NCI-H2171 (cell line): ENCODE measurements around the gene ITCH.

Experiments used
- DNase-seq: peaks from one replicate; lab custom pipeline; 2025; lab: John Stamatoyannopoulos, UW

ITCH gene

DNA sequence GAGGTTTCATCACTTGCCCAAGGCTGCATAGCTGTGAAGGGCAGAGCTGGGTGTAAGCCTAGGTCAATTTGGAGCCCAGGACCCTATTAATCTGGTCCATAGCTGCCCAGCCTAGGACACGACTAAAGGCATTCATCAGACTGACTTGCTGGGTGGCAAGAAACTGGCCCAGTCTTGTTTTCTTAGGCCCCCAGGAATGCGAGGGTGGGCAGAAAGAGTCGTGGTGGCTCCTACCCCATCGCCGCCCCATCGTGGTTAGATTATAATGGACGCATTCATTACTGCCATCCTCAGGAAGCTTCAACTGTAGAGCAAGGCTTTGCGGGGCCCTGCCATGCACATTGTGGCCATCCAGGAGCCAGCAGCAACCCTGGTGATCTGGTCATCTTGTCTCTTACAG lies 169.2 kb downstream of the ITCH start:
- no peak for DNase-seq

DNA sequence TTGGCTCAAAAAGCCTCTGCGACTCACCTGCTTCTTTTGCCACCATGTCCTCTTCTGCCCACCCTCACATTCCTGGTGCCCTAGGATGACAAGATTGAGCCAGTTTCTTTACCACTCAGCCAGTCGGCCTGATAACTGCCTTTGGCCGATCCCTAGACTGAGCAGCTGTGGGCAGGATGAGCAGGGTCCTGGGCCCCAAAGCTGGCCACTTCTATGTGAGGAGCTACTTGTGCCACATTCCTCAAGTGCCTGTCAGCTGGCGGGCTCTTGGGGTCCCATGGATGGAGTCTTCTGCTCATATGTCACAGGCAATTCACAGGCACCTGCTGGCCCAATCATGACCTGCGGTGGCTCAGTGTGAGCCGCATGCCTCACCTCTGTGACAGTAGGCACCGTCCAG lies 169.7 kb downstream of the ITCH start:
- no peak for DNase-seq

DNA sequence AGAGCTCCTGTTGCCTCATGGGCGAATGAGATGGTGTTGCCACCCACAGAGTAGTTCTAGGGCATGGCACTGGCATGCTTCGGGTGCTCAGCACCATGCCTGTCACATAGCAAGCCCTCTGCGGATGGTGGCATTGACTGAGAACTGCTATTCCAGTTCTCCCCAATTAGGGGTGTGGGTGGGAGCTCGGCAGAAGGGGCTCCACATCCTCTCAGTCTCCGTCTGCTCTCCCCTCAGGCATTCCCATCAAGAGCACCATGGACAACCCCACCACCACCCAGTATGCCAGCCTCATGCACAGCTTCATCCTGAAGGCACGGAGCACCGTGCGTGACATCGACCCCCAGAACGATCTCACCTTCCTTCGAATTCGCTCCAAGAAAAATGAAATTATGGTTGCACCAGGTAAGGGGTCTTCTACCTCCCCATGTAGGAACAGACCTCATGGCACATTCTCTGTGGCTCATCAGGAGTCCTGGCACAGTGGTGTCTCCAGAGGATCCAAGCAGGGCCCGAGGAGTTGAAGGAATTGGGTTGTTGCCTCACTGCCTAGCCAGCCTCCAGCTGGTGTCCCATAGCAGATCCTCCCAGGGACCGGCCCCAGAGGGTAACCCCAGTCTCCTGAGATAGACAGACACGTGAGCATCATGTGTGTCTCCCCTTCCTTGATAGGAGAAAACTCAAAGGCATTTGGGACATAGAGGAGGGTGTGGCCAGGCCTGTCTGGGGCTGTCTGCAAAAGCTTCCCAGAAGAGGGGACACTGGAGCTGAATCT lies 171.5 kb downstream of the ITCH start:
- no peak for DNase-seq

DNA sequence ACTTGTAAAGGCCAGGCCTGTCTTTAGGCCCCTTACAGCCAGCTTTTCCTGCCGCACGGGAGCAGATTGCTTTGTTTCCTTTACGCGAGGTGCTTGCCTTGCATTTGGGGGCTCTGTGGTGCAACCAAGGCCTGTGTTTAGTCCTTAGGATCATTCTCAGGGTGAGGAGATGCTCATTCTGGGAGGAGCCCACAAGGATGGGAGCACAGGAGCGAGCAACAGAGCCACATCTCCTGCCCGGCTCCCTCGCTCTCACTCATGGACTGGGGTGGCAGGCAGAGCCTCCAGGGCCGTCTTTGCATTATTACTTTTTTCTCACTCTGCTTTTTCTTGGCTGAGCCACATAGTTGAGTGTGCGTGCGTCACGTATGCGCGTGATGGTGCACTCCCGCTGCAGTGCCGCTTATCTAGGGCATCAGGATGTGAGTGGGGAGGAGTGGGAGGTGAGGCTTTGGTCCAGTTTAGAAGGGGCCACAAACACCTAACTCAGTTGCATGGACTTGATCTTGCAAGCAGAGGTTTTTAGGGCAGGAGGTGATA lies 172.3 kb downstream of the ITCH start:
- DNase-seq, result no peak

DNA sequence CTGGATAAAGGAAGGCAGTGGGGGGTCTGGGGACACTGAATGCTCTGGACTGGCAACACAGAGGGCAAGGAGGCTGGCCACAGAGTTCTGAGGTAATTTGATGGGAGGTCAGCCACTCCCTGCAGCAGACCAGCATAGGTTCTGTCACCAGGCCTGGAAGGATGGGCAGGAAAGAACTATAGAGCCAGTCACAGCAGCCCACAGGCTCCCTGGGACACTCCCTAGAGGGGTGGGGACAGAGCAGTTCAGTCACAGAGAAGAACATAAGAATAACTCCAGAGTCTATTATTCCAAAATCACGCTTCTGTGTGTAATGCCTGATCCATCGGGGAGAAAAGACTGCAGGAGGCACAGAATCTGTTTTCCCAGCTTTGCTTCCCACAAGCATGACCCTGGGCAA lies 172.8 kb downstream of the ITCH start:
- DNase-seq, result no peak

DNA sequence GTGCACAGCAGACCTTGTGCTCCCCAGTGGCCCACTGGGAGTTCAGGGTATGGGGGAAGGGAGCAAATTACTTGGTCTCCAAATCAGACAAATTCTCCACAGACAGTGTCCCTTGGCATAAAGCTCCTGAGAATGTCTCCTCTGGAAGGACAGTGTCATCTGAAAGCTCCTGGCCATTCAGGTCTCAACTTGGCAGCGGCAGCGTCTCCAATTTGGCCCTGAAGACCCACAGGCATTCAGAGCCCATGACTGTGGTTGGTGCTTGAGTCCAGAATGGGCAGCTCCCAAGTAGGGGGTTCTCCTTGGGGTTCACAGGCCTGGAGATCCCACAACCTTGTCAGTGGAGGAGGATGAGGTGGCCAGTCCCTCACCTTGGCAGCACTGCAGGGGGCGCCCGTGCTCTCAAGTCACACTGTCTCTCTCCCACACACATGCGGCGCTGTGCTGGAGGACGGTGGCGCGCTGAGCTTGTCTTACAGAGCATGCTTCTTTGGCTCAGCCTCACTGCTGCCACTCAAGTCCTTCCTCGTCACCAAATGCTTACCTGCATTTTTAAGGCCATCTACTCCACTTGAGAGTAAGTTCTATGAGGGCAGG lies 173.8 kb downstream of the ITCH start:
- DNase-seq, result no peak

DNA sequence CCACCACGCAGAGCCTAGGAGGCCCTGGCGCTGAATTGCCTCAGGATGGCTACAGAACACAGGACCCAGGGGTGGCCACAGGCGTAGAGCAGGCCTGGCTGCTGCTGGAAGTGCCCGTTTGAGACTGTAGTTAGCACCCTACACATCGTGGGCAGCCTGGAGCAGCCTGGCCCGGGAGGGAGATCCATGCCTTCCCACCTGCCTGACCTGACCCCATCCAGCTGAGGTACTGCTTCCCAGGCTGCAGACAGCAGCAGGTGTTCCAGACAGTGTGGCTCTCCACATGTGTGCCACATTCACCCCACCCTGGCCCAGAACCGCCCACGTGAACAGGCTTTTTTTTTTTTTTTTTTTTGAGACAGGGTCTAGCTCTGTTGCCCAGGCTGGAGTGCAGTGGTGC lies 174.6 kb downstream of the ITCH start:
- no peak for DNase-seq

DNA sequence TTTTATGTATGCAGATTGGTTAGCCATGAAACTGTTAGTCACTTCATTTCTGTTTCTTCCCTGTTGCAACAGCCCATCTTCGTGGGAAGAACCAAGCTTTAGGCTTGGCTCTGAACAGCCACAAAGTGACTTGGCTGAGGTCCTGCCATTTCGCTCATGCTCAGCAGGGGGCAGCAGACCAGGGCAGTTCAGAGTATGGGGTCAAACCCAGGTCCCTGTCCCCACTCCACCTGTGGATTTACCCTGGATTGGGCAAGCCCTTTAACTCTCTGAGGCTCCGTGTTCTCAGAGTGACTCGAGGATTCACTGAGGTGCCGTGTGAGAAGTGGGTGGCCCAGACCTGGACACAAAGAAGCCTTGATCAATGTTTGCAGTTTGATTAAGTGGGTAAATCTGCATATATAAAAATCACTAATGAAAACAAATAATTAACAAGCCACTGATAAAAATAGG lies 175.6 kb downstream of the ITCH start:
- no peak for DNase-seq

DNA sequence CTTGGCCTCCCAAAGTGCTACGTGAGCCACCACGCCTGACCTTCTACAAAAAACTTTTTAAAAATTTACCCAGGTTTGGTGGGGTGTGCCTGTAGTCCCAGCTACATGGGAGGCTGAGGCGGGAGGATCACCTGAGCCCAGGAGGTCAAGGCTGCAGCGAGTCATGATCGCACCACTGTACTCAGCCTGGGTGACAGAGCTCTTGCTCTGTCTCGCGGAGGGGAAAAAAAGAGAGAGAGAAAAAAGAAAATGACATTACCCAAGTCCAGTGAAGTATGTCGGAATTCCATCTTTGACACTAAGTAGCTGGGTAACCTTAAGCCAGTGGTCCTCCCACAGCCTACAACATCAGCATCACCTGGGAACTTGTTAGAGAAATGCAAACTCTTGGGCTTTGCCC lies 176.7 kb downstream of the ITCH start:
- DNase-seq, result no peak

DNA sequence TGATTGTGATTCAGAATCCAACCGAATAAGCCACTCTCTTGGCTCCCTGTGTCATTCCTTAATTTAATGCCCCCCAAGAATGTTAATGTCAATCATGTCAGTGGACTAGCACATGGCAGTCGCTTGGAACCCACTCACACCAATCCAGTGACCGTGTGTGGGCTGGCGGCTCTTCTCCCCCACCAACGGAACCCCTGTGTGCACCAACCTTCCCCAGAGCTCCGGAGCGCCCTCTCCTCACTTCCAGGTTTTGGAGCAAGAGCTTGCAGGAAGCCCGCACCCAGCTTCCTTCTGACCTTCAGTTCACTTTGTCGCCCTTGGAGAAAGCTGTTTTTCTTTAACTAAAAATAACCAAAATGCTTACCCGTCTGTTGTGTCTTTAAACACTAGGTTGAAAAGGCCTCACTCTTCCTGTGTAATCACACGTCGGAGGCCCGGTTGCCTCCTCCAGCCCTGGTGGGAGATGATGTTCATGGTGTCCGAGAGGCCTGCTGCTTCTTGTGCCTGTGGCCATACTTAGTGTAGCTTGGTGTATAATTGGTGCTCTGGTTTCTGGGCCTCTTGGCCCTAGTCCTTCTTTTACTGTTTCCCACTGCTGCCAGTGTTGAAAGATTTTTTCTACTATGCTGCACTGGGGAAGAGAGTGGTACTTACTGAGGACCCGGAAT lies 177.7 kb downstream of the ITCH start:
- no peak for DNase-seq

DNA sequence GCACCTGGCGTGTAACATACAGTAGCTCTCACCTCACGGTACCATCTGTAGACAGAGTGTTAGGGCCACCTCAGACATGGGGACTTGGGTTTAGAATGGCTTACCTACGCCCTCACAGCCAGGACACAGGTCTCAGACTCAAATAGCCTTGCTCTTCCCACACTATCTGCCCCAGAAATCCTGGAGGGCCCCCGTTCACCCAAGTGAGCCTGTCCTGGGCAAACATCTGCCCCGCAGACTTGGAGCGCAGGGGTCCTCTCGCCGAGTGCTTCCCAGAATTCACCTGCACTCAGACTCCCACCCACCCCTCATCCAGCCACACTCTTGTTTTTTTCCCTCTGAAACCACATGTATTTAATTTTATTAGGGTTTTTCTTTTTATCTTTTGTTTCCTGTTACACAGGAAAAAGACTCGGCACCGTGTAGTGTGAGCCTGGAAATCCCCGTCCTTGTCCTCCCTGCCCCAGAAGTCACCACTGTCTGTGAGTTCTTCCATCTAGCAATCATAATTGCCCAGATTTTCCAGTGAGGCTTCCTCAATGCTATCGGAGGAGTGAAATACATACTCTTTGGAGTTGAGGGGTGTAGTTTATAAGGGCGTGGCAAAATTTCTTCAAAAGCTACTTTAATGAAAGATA lies 178.3 kb downstream of the ITCH start:
- DNase-seq, result no peak

DNA sequence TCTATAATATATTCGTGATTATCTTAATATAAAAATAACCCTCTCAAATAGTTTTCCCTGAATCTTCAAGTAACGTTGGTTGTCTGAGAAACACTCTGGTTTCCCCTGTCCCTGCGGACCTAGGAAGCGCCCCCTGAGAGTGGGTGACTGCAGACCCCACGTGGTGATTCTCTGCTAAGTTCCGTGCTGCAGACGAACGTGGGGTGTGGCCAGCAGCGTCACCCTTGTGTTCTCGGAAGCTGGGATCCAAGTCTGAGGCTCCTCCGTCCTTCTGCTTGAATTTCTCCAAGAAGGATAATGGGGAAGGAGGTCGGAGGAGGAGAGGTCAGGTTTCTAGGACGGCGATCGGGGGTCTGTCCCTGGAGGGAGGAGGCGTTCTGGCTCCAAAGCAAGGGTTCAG lies 178.8 kb downstream of the ITCH start:
- no peak for DNase-seq

DNA sequence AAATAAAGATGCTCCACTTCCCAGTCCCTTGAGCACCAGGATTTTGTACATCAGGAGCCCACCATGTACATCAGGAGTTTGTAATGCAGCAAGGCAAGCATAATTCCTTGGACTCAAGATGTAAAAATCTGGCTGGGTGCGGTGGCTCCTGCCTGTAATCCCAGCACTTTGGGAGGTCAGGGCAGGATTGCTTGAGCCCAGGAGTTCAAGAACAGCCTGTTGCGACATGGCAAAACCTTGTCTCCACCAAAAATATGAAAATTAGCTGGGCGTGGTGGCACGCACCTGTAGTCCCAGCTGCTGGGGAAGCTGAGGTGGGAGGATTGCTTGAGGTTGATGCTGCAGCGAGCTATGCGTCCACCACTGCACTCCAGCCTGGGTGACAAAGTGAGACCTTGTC lies 179.4 kb downstream of the ITCH start:
- DNase-seq, result no peak

DNA sequence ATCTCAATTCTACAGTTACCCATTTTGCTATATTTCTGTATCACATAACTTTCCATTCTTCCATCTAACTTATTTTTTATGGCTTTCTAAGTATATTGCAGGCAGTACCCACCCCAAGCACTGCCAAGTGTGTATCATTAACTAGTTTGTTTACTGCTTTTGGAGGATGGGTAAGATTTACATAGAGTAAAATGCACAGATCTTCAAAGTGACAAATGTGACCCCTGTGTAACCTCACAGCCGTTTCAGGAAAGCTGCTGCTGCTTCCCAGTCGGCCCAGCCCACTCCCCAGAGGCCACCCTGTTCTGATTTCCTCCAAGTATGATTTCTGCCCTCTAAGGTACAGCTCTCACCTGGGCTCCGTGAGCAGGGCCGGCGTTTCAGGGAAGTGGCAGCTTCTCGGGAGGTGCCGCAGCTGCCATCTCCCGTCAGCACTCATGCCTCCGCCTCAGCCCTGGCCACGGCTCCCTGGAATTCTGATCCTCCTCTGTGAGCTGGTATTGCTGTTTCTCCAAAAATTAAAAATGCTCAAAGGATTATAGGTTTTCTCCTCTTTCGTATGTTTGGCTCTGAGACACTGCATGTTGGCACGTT lies 180.5 kb downstream of the ITCH start:
- DNase-seq, result peak; percentile 65

DNA sequence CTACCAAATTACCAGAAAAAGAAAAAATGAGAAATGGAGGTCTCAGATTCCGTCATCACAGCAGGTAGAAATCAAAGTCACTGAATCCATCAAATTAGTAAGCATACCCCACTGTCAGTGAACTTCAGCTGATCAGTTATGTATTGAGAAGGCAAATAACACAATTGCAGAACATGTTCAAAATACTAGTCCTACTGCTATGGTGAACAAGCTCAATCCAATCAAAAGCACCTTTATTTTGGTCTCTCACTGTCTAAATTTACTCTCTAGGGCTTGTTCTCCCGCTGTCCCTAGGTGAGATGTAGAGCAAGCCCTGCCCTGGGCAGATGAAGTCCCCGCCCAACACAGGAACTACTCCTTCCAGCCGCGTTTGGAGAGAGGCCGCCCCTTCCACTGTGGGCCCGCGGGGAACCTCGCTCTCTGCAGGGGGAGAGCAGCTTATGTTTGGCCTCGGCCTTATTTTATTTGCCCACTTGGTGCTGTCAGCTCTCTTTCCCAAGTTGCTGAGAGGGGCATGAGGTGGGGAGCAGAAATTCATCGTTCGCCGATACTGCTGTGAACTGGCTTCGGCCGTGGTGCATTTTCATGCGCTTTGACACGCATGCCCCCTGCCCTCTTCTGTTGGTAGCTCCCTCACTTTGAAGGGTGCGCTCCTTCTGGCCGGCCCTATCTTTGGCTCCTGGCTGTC lies 181.2 kb downstream of the ITCH start:
- peak; percentile 22 for DNase-seq

DNA sequence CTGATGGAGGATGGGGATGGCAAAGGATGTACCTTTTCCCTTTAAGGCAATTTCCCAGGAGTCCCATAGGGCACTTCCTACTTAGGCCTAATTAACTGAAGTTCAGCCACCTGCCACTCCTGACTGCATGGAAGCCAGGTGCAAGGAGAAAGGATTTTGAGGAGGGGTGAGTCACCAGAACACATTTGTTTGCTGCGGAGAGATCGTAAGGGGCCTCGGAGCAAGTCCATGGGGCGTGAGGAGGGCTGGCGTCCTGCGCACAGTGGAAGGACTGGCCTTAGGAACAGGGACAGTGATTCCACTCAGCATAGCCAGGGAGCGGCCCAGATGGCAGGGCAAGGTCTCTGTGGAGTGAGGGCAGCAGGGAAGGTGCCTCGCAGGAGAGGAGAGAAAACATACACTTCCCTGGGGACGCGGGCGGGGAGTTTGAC lies 183.7 kb downstream of the ITCH start:
- DNase-seq, result peak; percentile 99

DNA sequence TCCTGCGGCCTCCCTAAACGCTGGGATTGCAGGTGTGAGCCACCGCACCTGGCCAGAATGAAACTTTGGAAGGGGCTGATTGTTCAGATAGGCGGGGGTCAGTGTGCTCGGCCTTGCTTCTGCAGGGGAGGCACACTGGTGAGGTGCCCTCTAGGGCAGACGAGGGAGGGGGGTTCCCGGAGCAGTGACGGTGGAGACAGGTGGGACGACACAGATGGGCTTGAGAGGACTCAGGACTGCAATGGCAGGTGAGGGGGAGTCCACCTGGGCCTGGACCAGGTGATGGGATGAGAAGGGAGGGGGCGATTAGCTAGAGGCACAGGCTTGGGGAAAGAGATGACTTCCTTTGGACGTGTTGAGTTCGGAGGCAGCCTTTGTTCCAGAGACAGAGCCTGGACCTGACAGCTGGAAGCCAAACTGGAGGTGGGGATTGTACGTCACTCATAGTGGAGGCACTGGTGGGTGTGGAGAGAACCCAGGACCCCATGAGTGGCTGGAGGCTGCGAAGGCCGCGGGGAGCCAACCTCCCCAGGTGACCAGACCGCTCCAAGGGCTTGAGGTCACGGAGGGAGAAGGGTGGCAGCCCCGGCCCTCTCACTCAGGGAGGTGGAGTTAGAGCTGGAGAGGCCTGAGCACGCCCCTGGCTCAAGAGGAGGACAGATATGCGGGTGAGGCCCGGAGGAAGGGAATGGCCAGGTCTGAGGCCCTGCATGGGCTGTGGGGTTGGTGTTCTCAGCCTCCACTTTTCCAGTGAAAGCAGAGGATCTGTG lies 185.0 kb downstream of the ITCH start:
- no peak for DNase-seq

DNA sequence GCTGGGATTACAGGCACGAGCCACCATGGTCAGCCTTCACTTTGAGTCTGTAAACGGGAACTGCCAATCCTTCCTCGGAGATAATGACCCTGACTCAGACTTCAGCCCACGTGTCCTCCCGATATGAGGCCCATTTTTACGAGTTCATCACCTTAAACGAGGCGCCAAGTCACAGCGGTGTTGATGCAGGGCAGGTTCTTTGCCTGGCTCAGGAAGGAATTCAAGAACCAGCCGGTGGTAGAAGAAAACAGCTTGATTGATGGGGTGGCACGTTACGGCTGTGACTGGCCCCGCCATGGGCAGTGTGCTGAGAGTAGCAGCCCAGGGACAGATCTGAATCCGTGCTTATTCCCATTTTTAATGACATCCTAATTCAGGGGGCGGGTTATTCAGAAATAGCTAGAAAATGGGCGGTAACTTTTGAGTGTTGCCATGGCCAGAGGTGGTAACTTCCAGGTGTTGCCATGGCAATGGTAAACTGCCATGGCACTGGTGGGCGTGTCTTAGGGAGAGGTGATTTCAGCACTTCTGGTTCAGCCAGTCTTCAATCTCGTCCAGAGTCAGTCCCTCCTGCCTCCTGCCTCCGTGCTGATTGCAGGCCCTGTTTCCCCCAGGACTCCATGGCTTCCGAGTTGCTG lies 186.3 kb downstream of the ITCH start:
- no peak for DNase-seq

DNA sequence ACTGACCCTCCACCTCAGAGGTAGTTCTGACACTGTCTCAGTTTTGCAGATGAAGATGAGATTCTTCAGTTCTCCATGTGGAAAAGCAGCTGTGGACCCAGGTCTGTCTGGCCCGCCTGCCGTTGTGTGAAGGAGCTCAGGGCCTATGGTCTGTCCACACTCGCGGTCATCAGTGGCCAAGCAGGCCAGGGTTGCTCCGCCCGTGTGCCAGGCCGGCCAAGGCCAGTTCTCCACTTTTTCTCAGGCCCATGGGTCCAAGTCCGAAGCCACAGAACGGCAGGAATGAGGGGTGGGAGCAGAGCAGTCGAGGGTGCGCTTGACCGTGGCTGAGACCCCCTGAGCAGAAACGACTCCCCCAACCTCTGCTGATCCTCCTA lies 186.8 kb downstream of the ITCH start:
- DNase-seq, result no peak

DNA sequence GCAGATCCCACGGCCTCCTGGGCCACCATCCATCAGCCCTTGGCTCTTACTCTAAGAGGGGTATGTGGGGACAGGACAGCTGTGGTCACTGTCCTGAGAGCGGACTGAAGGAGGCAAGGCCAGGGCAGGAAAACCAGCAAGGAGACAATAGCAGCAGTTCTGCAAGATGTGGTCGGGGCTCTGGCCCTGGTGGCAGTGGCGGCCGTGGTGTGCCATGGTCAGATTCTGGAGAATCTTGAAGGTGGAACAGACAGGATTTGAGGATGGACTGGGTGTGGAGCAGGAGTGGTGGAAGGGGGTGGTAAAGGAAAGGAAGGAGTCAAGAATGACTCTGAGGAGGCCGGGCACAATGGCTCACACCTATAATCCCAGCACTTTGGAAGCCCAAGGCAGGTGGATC lies 189.5 kb downstream of the ITCH start:
- DNase-seq, result no peak
